Heart right ventricle (tissue), 16 donors: Measurements from ENCODE around the gene TENT5C. TPM values are rescaled to one million over a fixed set of nuclear protein-coding genes. Genes with fewer than 3 reads are reported as not detected.

Source experiments
- ATAC-seq, 8 donors: fragments of 200-7000 bp; cut with Tn5 transposase; one replicate each; pipeline ENCODE4 v1.9.1; 2020; ENCODE audit warnings: mild to moderate bottlenecking in 8 of 8, moderate library complexity in 8 of 8, moderate number of reproducible peaks in 1 of 8
- DNase-seq, 2 donors: peaks; one replicate each; pipeline ENCODE4 v3.0.0-alpha.2; 2020
- H3K27ac ChIP-seq, 10 donors: fragments of 200-600 bp; sonication (generic) in 2 of 10; one replicate each; pipeline versions ENCODE4 v1.5.0 to v1.8.0; 2020 to 2022; ENCODE audit warnings: mild to moderate bottlenecking in 3 of 10
- H3K27me3 ChIP-seq, 7 donors: fragments of 200-600 bp; one replicate each; pipeline ENCODE4 v1.8.0; 2021 to 2022; ENCODE audit warnings: mild to moderate bottlenecking in 2 of 7
- H3K36me3 ChIP-seq, 9 donors: fragments of 200-600 bp; sonication (generic) in 1 of 9; one replicate each; pipeline versions ENCODE4 v1.5.0 to v1.8.0; 2020 to 2022; ENCODE audit warnings: mild to moderate bottlenecking in 2 of 9
- H3K4me1 ChIP-seq, 9 donors: fragments of 200-600 bp; sonication (generic) in 1 of 9; one replicate each; pipeline versions ENCODE4 v1.5.0 to v1.8.0; 2020 to 2022; ENCODE audit warnings: mild to moderate bottlenecking in 4 of 9
- H3K4me3 ChIP-seq, 10 donors: fragments of 200-600 bp; sonication (generic) in 2 of 10; one replicate each; pipeline versions ENCODE4 v1.5.0 to v1.8.0; 2020 to 2022; ENCODE audit warnings: mild to moderate bottlenecking in 7 of 10, moderate library complexity in 2 of 10
- H3K9me3 ChIP-seq, 11 donors: fragments of 200-600 bp in 10 of 11; sonication (generic) in 2 of 11; one replicate each; pipeline versions ENCODE4 v1.5.0 to v1.8.0; 2013 to 2022; ENCODE audit warnings: mild to moderate bottlenecking in 2 of 11, control low read depth in 1 of 11, moderate library complexity in 1 of 11
- CTCF ChIP-seq, 9 donors: fragments of 200-600 bp; sonication (generic) in 2 of 9; IDR thresholded peaks; one replicate each; pipeline versions ENCODE4 v1.5.0 to v1.8.0; 2021 to 2022; ENCODE audit warnings: antibody characterized with exemption in 9 of 9, mild to moderate bottlenecking in 5 of 9, moderate library complexity in 1 of 9
- WGBS, 2 donors: extraction: QIAGEN DNeasy Blood & Tissue Kit; methylation state at CpG; one replicate each; pipeline ENCODE4 v1.1.7; 2013; ENCODE audit warnings: inconsistent platforms in 1 of 2; 5-methylcytosine and 5-hydroxymethylcytosine counted together
- intact Hi-C, 10 donors: fragments of 100-400 bp; cut with DNase I; formaldehyde crosslinking; loops; one replicate each; pipeline versions ENCODE4 v1.11.1 to v1.14.2; 2022
- polyA plus RNA-seq, 2 donors: library from polyadenylated mRNA; stranded (reverse); fragments of 200-250 nt; gene quantifications; one replicate each; pipeline ENCODE4 v1.2.3, GENCODE V29; 2013
- total RNA-seq, 10 donors: library from RNA; stranded (reverse); fragmentation: NEBNext Ultra II Directional in 3 of 10; extraction: Animal tissue kit (Norgen Biotek cat#: 25700) in 3 of 10; gene quantifications; one replicate each; pipeline versions ENCODE4 v1.2.1 to v1.2.4, GENCODE V29; 2021 to 2023
- donor health status: Arrhythmogenic right ventricular cardiomyopathy.
- donor health status: ischemic (EF 13 %, LVEDD 7.1; RV severe dilation, severe dysfunction).
- donor health status: healthy with polysubstance abuse.
- donor health status: DM: no; HTN: yes; CAD: no.
- donor health status: DM: no; HTN: no; CAD: no.
- donor health status: ischemic (EF 25% LVEDD 6.9; RV normal size, moderate dysfunction).
- donor health status: ischemic (EF 25% LVEDD 5.7; RV mildly dilated, moderate dysfunction).
- donor health status: healthy.
- donor health status: DM: yes; HTN: yes; CAD: no.
- donor health status: Ischemic cardiomyopathy.
- donor health status: ischemic (EF 35%, LVEDD 5.7; RV mildly dilated, moderate dysfunction).
- donor health status: nonischemic (EF 11% LVEDD 7.7; RV severe dilation, severe dysfunction).
- donor health status: DM: yes; HTN: yes; CAD: no.
- donor health status: PGD.
- donor health status: ischemic (EF 29% LVEDD 5.4; RV normal size, mild dysfunction).
- donor health status: nonischemic (EF 23%, LVEDD 6.1; RV moderate dilation, normal function).

Gene TENT5C
- total and polyA plus RNA-seq, 12 donors, result 3.1 to 23.1 (median 10.2) TPM

- no peak overlapping the region for H3K27ac ChIP-seq
- H3K36me3 ChIP-seq, result no peaks in the 10 kb centered on the region
- no peaks in the 10 kb centered on the region for H3K9me3 ChIP-seq
- H3K4me3 ChIP-seq, result no peak overlapping the region
- TF ChIP-seq CTCF (IDR thresholded peaks at IDR 0.05), result no peak
- intact Hi-C loops, result no loop called here
- ATAC-seq (no peak), DNase-seq (no peak)
- 68 to 79% methylated on average over 13 of the region's 13 CpGs for WGBS, 2 donors
- no peaks in the 10 kb centered on the region for H3K27me3 ChIP-seq
- H3K4me1 ChIP-seq, result peaks cover 0 to 6% (median 0%) of the 10 kb centered on the region in 9 donors
Observed at GRCh38 chr1:117586747-117587498, 18.9 kb upstream of the TENT5C start.

- Histone ChIP-seq H3K27me3 (no peaks in the 10 kb centered on the region), H3K4me3 (no peak overlapping the region), H3K9me3 (no peaks in the 10 kb centered on the region), H3K4me1 (peaks cover 0 to 6% (median 0%) of the 10 kb centered on the region in 9 donors), H3K36me3 (no peaks in the 10 kb centered on the region), H3K27ac (no peak overlapping the region)
- intact Hi-C loops, result no loop called here
- TF ChIP-seq CTCF (IDR thresholded peaks at IDR 0.05), result no peak
- peak in 4 of 8 donors; percentile 16 to 50 (median 37) for ATAC-seq
- DNase-seq, result no peak
- WGBS, 2 donors, result 83 to 85% methylated on average over 14 of the region's 14 CpGs
Observed at GRCh38 chr1:117587499-117588356, 18.1 kb upstream of the TENT5C start.

GRCh38 chr1:117589544-117589943, 16.3 kb upstream of the TENT5C start:
- Histone ChIP-seq H3K36me3 (no peaks in the 10 kb centered on the region), H3K4me3 (no peak overlapping the region), H3K27me3 (no peaks in the 10 kb centered on the region), H3K4me1 (peaks cover 0 to 6% (median 0%) of the 10 kb centered on the region in 9 donors), H3K27ac (no peak overlapping the region), H3K9me3 (no peaks in the 10 kb centered on the region)
- 81 to 84% methylated on average over 2 of the region's 2 CpGs for WGBS, 2 donors
- DNase-seq, result no peak
- ATAC-seq, result no peak
- TF ChIP-seq CTCF (IDR thresholded peaks at IDR 0.05), result no peak
- intact Hi-C loops, result no loop called here

- DNase-seq, result no peak
- 49 to 54% methylated on average over 7 of the region's 7 CpGs for WGBS, 2 donors
- TF ChIP-seq CTCF (IDR thresholded peaks at IDR 0.05), result no peak
- Histone ChIP-seq H3K27me3 (no peaks in the 10 kb centered on the region), H3K36me3 (no peaks in the 10 kb centered on the region), H3K4me3 (no peak overlapping the region), H3K9me3 (no peaks in the 10 kb centered on the region), H3K27ac (no peak overlapping the region), H3K4me1 (peaks cover 0 to 6% (median 0%) of the 10 kb centered on the region in 9 donors)
- no peak for ATAC-seq
- intact Hi-C loops, result no loop called here
Observed at GRCh38 chr1:117590273-117590925, 15.4 kb upstream of the TENT5C start.
